OCI-LY7 (cell line): Measurements from ENCODE around the gene NRDC. TPM values are rescaled to one million over a fixed set of nuclear protein-coding genes. Genes with fewer than 3 reads are reported as not detected.

Source experiments
- BruUV-seq: library from RNA; stranded (reverse); fragments of 400-500 nt; replicated peaks from 2 replicates; lab custom pipeline; 2021; lab: Mats Ljungman, UMichigan
- CTCF ChIA-PET: fragments of 300-600 bp; sonication (Branson Sonifier 250); formaldehyde crosslinking; loops from one replicate; lab custom pipeline; 2022; ENCODE audit warnings: antibody characterized with exemption; ENCODE audit not compliant: unreplicated experiment; lab: Charles Lee
- POLR2A ChIA-PET: fragments of 300-600 bp; sonication (Branson Sonifier 250); formaldehyde crosslinking; loops from one replicate; lab custom pipeline; 2022; ENCODE audit warnings: antibody characterized with exemption; lab: Charles Lee
- DNase-seq: peaks from one replicate; pipeline ENCODE4 v3.0.0-alpha.2; 2015; ENCODE audit warnings: low spot score
- H2AFZ ChIP-seq: fragments of 200-600 bp; sonication (generic), shearing (Covaris generic); 2 replicates; pipeline ENCODE4 v1.6.1; 2014; ENCODE audit warnings: mild to moderate bottlenecking, antibody characterized with exemption, low read length, moderate library complexity
- H3K27ac ChIP-seq: fragments of 200-600 bp; sonication (generic); 2 replicates; pipeline ENCODE4 v1.5.1; 2014; ENCODE audit warnings: mixed run types, low read depth, mild to moderate bottlenecking, moderate library complexity, low read length, inconsistent platforms; ENCODE audit not compliant: poor library complexity, severe bottlenecking
- H3K36me3 ChIP-seq: fragments of 200-600 bp; sonication (generic); 2 replicates; pipeline ENCODE4 v1.6.1; 2014; ENCODE audit warnings: mild to moderate bottlenecking, antibody characterized with exemption, low read length, moderate library complexity, mixed read lengths; ENCODE audit not compliant: insufficient read depth
- H3K4me1 ChIP-seq: fragments of 200-600 bp; sonication (generic); 2 replicates; pipeline ENCODE4 v1.5.1; 2014; ENCODE audit warnings: mild to moderate bottlenecking, low read length; ENCODE audit not compliant: insufficient read depth, poor library complexity, severe bottlenecking
- H3K4me2 ChIP-seq: fragments of 200-600 bp; sonication (generic); 2 replicates; pipeline ENCODE4 v1.6.1; 2014; ENCODE audit warnings: mild to moderate bottlenecking, low read length
- H3K4me3 ChIP-seq: fragments of 200-600 bp; sonication (generic); 2 replicates; pipeline ENCODE4 v1.5.1; 2014; ENCODE audit warnings: mild to moderate bottlenecking, low read depth, low read length; ENCODE audit not compliant: poor library complexity, severe bottlenecking
- H3K79me2 ChIP-seq: fragments of 200-600 bp; sonication (generic); 2 replicates; pipeline ENCODE4 v1.6.1; 2016; ENCODE audit warnings: low read depth, mild to moderate bottlenecking, low read length, moderate library complexity, mixed read lengths; ENCODE audit not compliant: insufficient read depth
- H3K9me2 ChIP-seq: fragments of 200-600 bp; sonication (generic); 2 replicates; pipeline ENCODE4 v1.6.1; 2016; ENCODE audit warnings: mild to moderate bottlenecking, low read length, mixed read lengths; ENCODE audit not compliant: insufficient read depth
- H3K9me3 ChIP-seq: fragments of 200-600 bp; sonication (generic); 2 replicates; pipeline ENCODE4 v1.6.1; 2014; ENCODE audit warnings: mild to moderate bottlenecking, mixed run types, low read length, mixed read lengths
- H4K20me1 ChIP-seq: fragments of 200-600 bp; sonication (generic); 2 replicates; pipeline ENCODE4 v1.6.1; 2014; ENCODE audit warnings: mild to moderate bottlenecking, antibody characterized with exemption, low read length, moderate library complexity, mixed read lengths; ENCODE audit not compliant: insufficient read depth
- EZH2phosphoT487 ChIP-seq: fragments of 200-600 bp; sonication (generic); IDR thresholded peaks from 2 replicates; pipeline ENCODE4 v1.6.1; 2018; ENCODE audit warnings: low read depth, borderline replicate concordance, mild to moderate bottlenecking, mixed run types, antibody characterized with exemption, low read length, moderate library complexity, mixed read lengths
- intact Hi-C: fragments of 100-400 bp; cut with micrococcal nuclease; formaldehyde crosslinking; loops from one replicate; pipeline ENCODE4 v1.10.0; 2022; ENCODE audit not compliant: unreplicated experiment
- total RNA-seq, 2 experiments: library from RNA; depleted of rRNA in 1 of 2; stranded (reverse); fragments of >200 nt in 1 of 2; shearing (Covaris generic) in 1 of 2; gene quantifications; 2 replicates each; pipeline ENCODE4 v1.2.3, GENCODE V29; 2014 to 2022
- TF ChIP-seq, protein P1 (sequence below): fragments of 200-600 bp; sonication (generic); conservative IDR thresholded peaks from 2 replicates; pipeline ENCODE4 v1.5.1; 2014; ENCODE audit warnings: mild to moderate bottlenecking, antibody characterized with exemption, low read length, moderate library complexity, mixed read lengths

NRDC gene
- total RNA-seq, 2 experiments from 2014 or later, result 48.0 to 162 TPM

DNA sequence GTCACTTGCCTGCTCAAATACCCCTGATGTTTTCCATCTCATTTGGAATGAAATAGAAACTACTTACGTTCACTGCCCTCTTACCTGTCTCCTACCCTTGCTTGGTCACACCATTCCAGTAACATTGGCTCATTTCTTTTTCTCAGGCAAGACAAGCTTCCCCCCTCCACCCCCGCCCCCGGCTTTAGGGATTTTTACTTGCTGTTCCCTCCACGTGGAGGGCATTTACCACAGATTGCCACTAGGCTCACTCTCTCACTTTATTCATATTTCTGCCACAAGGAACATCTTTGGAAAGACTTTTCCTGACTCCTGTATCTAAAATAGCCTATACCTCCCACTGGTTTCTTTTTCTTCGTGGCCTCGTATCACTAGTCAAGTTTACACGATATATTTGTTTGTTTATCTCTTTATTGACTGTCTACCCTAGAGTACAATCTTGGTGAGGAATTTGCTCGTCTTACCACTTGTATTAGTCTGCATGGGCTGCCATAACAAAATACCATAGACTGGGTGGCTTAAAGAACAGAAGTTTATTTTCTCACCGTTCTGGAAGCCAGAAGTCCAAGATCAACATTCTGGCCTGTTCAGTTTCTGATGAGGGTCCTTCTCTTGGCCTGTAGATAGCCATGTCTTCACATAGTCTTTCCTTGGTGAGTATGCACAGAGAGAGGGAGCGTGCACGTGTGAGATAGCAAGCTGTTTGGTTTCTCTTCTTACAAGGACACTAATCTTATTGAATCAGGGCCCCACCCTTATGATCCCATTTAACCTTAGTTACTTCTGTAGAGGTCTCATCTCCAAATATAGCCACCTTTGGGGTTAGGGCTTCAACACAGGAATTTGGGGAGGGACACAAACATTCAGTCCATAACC, 126.2 kb downstream of the NRDC start:
- BruUV-seq, result no TSS peak
- Histone ChIP-seq H3K27ac (no peak overlapping the region), H3K4me3 (no peak overlapping the region), H3K36me3 (peaks cover 69% of the 10 kb centered on the region), H2AFZ (no peak overlapping the region), H3K9me2 (no peaks in the 10 kb centered on the region), H3K79me2 (no peaks in the 10 kb centered on the region), H3K4me1 (no peaks in the 10 kb centered on the region), H4K20me1 (no peaks in the 10 kb centered on the region), H3K4me2 (no peak overlapping the region), H3K9me3 (no peaks in the 10 kb centered on the region)
- ChIA-PET CTCF (no interaction called here), POLR2A (interaction anchor here (0.9 to 1.0 kb wide), 2 partner anchors 15 to 23 kb away, joined by 3 to 4 read pairs; no protein-coding TSS in a partner anchor)
- intact Hi-C loops, result no loop called here
- no peak for DNase-seq
- no peak for TF ChIP-seq EZH2phosphoT487
- TF ChIP-seq, protein P1, sequence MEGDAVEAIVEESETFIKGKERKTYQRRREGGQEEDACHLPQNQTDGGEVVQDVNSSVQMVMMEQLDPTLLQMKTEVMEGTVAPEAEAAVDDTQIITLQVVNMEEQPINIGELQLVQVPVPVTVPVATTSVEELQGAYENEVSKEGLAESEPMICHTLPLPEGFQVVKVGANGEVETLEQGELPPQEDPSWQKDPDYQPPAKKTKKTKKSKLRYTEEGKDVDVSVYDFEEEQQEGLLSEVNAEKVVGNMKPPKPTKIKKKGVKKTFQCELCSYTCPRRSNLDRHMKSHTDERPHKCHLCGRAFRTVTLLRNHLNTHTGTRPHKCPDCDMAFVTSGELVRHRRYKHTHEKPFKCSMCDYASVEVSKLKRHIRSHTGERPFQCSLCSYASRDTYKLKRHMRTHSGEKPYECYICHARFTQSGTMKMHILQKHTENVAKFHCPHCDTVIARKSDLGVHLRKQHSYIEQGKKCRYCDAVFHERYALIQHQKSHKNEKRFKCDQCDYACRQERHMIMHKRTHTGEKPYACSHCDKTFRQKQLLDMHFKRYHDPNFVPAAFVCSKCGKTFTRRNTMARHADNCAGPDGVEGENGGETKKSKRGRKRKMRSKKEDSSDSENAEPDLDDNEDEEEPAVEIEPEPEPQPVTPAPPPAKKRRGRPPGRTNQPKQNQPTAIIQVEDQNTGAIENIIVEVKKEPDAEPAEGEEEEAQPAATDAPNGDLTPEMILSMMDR, result no peak

DNA sequence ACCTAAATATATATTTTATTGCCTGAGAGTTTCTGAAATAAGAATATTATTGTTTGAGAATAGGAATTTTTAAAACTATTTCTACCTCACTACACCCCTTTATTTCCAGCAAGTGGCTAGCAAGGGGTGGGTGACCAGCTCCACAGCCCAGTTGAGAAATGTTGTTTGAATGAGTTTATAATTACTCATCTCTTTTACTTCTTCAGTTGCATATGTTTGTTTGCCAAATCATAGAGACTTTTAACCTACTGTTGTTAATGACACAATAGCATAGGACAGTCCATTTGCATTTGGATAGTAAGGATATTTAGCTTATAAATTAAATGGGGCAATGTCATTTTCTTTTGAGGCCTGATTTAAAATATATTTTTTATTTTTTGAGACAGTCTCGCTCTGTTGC, 127.8 kb downstream of the NRDC start:
- ChIA-PET POLR2A (interaction anchor here (0.6 to 1.3 kb wide), 7 partner anchors 10 to 81 kb away, joined by 3 to 4 read pairs (median 4); no protein-coding TSS in a partner anchor), CTCF (no interaction called here)
- no peaks in the 10 kb centered on the region for H3K79me2 ChIP-seq
- no peaks in the 10 kb centered on the region for H4K20me1 ChIP-seq
- BruUV-seq, result no TSS peak
- no peak for DNase-seq
- H3K9me3 ChIP-seq, result no peaks in the 10 kb centered on the region
- H3K9me2 ChIP-seq, result no peaks in the 10 kb centered on the region
- no peak overlapping the region for H3K4me2 ChIP-seq
- no peaks in the 10 kb centered on the region for H3K4me1 ChIP-seq
- intact Hi-C loops, result no loop called here
- no peak for TF ChIP-seq EZH2phosphoT487
- TF ChIP-seq, protein P1, result no peak
- H3K4me3 ChIP-seq, result no peak overlapping the region
- H3K36me3 ChIP-seq, result peaks cover 73% of the 10 kb centered on the region
- H3K27ac ChIP-seq, result no peak overlapping the region
- H2AFZ ChIP-seq, result no peak overlapping the region

DNA sequence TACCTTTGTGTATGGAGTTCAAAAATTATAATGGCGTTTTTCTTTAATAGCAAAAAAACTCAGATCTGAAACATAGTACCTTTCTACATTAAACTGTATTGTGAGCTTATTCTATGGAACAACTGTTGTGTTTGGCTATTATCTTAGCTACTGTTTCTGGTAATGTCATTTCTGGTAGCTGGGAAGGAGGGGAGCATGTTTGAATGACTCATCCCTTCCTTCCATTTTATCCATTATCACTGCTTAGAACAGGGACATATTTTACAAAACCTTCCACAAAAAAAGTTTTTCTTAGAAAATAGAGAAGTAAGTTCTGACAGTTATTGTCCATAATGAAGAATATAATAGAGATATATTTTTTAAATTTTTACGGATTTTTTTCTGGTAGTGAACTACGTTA, 128.3 kb downstream of the NRDC start:
- H3K9me2 ChIP-seq, result no peaks in the 10 kb centered on the region
- no peak for DNase-seq
- intact Hi-C loops, result no loop called here
- H3K4me2 ChIP-seq, result no peak overlapping the region
- POLR2A ChIA-PET, result interaction anchor here (0.6 to 1.3 kb wide), 7 partner anchors 11 to 80 kb away, joined by 3 to 4 read pairs (median 4); no protein-coding TSS in a partner anchor
- H3K4me1 ChIP-seq, result no peaks in the 10 kb centered on the region
- no peaks in the 10 kb centered on the region for H3K9me3 ChIP-seq
- CTCF ChIA-PET, result no interaction called here
- no TSS peak for BruUV-seq
- no peak overlapping the region for H3K4me3 ChIP-seq
- H3K27ac ChIP-seq, result no peak overlapping the region
- 0 out of 2 replicates have a peak, but pooled peaks cover under 1% of the 10 kb centered on the region for H4K20me1 ChIP-seq
- H2AFZ ChIP-seq, result no peak overlapping the region
- no peak for TF ChIP-seq EZH2phosphoT487
- TF ChIP-seq, protein P1, result no peak
- peaks cover 68% of the 10 kb centered on the region for H3K36me3 ChIP-seq
- no peaks in the 10 kb centered on the region for H3K79me2 ChIP-seq
